BE2C (cell line): ENCODE measurements around the gene DHRS4. TPM values are rescaled to one million over a fixed set of nuclear protein-coding genes. Genes with fewer than 3 reads are reported as not detected.

Experiments
- DNase-seq: peaks from one replicate; pipeline ENCODE4 v3.0.0-alpha.2; 2020
- H3K27me3 ChIP-seq: fragments of 250-450 bp; sonication (Bioruptor Pico); 2 replicates; pipeline ENCODE4 v1.5.1; 2020; ENCODE audit warnings: mild to moderate bottlenecking
- H3K36me3 ChIP-seq: fragments of 250-450 bp; sonication (Bioruptor Pico); 2 replicates; pipeline ENCODE4 v1.5.1; 2020; ENCODE audit warnings: mild to moderate bottlenecking
- H3K4me1 ChIP-seq: fragments of 250-450 bp; sonication (Bioruptor Pico); 2 replicates; pipeline ENCODE4 v1.5.1; 2020
- H3K4me3 ChIP-seq: 2 replicates; pipeline ENCODE4 v1.5.1; 2011; ENCODE audit warnings: low read depth, low read length
- H3K9me3 ChIP-seq: fragments of 250-450 bp; sonication (Bioruptor Pico); 2 replicates; pipeline ENCODE4 v1.5.1; 2020
- polyA plus RNA-seq: library from polyadenylated mRNA; unstranded; fragments of >200 nt; gene quantifications from one replicate; pipeline ENCODE4 v1.2.1, GENCODE V29; 2012; ENCODE audit warnings: low read depth, missing spikeins; ENCODE audit not compliant: insufficient read length, insufficient read depth
- TF ChIP-seq, protein P1 (sequence below): IDR thresholded peaks from 2 replicates; pipeline ENCODE4 v1.5.1; 2012; ENCODE audit warnings: mild to moderate bottlenecking, low read depth, low read length

Gene DHRS4
- polyA plus RNA-seq, result 17.7 TPM

- H3K9me3 ChIP-seq, result no peaks in the 10 kb centered on the region
- H3K4me1 ChIP-seq, result no peaks in the 10 kb centered on the region
- peak; percentile 90 for DNase-seq
- no peaks in the 10 kb centered on the region for H3K27me3 ChIP-seq
- peak within 1 kb of the TSS; percentile 87 for H3K4me3 ChIP-seq
- H3K36me3 ChIP-seq, result no peaks in the 10 kb centered on the region
- TF ChIP-seq, protein P1, sequence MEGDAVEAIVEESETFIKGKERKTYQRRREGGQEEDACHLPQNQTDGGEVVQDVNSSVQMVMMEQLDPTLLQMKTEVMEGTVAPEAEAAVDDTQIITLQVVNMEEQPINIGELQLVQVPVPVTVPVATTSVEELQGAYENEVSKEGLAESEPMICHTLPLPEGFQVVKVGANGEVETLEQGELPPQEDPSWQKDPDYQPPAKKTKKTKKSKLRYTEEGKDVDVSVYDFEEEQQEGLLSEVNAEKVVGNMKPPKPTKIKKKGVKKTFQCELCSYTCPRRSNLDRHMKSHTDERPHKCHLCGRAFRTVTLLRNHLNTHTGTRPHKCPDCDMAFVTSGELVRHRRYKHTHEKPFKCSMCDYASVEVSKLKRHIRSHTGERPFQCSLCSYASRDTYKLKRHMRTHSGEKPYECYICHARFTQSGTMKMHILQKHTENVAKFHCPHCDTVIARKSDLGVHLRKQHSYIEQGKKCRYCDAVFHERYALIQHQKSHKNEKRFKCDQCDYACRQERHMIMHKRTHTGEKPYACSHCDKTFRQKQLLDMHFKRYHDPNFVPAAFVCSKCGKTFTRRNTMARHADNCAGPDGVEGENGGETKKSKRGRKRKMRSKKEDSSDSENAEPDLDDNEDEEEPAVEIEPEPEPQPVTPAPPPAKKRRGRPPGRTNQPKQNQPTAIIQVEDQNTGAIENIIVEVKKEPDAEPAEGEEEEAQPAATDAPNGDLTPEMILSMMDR, result peak; percentile 97
These were observed at the start of gene DHRS4 for GRCh38 chr14:23953464-23954278. Gene DHRS4, plus strand, starts transcription at chr14:23953770. Its CDS starts 19 bp downstream, at chr14:23953789.

DNA sequence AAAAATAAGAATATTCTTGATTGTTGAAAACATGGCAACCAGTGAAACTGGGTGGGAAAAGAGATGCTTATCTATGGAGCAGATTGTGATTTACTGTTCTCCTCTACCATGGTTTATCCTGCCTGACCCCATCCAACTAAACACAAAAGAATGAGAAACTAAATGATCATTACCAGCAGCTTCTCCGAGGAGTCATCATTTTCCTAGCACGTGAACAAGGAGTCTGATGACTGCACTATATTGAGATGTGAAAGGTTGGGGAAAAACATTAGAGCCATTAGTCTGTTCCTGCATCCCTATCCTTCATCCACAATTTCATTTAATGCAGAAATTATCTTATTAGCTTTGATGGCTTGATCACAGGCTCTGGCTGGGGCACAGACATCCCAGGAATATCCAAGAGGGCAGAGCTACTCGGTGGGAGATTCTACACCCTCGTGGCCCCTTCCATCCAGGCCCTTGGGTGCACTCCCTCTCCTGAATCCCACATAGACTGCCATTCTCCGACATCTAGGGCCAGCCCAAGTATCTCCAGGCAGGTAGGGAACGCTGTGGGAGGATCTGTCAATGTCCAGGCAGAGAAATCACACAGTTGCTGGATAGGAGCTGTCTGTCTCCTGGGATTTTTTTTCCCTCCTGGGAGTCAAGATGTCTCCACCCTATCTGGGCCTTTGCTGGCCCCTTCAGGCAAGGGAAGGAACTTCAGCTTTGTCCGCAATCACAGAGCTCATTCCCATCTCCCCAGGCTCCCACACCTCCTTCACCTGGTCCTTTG, 43.3 kb upstream of the DHRS4 start:
- DNase-seq, result peak; percentile 69
- TF ChIP-seq, protein P1, result peak; percentile 91
- Histone ChIP-seq H3K4me1 (no peaks in the 10 kb centered on the region), H3K27me3 (no peaks in the 10 kb centered on the region), H3K36me3 (no peaks in the 10 kb centered on the region), H3K4me3 (no peak overlapping the region), H3K9me3 (no peaks in the 10 kb centered on the region)

DNA sequence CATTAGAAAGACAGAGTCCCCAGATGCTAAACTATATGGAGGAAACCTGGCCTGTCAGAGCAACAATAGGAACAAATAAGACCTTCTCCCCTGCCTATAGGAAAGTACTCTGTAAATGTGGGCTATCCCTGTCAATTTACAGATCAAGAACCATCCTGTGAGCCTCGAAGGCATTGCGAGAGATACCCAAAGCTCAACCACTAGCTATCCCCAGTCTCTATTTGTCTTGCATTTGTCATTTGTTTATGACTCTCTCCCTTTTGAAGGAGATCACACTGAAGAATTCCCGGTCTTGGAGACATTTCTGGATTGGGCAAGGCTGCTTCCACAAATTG, 42.7 kb upstream of the DHRS4 start:
- TF ChIP-seq, protein P1, result no peak
- Histone ChIP-seq H3K27me3 (no peaks in the 10 kb centered on the region), H3K4me3 (no peak overlapping the region), H3K9me3 (no peaks in the 10 kb centered on the region), H3K36me3 (no peaks in the 10 kb centered on the region), H3K4me1 (no peaks in the 10 kb centered on the region; the same call in 1 of the 2 replicates)
- DNase-seq, result no peak

DNA sequence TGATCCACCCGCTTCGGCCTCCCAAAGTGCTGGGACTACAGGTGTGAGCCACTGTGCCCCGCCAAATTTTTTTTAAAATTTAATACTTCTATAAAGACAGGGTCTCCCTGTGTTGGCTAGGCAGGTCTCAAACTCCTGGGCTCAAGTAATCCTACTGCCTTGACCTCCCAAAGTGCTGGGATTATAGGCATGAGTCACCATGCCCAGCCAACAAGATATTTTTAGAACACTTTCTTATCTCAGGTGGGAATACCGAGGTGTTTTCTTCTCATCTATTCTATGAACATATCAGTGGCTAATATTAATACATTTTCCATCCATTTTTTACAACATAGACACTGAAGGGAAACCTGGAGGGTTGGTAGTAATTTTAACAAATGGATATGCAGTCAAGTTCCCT, 38.0 kb upstream of the DHRS4 start:
- TF ChIP-seq, protein P1, result no peak
- no peak overlapping the region for H3K4me3 ChIP-seq
- peaks cover 7% of the 10 kb centered on the region for H3K27me3 ChIP-seq
- no peaks in the 10 kb centered on the region for H3K9me3 ChIP-seq
- no peaks in the 10 kb centered on the region; the same call in 1 of the 2 replicates for H3K4me1 ChIP-seq
- DNase-seq, result no peak
- no peaks in the 10 kb centered on the region for H3K36me3 ChIP-seq

DNA sequence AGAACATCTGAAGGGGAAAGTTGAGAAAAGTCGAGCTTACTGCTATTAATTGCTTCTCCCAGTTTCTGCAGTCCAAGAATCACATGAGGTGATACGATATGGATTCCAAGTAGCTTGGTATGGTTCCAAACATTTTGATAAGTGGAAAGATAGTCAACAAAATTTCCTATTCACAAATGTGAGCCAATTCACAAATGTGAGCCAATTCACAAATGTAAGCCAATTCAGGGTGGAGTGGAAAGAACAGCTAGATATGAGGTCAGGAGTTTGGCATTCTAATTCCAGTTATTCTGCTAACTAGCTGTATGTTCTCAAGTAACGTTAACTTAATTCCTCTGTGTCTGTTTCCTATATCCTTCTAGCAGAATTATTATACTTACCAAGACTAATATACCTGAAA, 37.6 kb upstream of the DHRS4 start:
- DNase-seq, result no peak
- Histone ChIP-seq H3K4me1 (no peaks in the 10 kb centered on the region; the same call in 1 of the 2 replicates), H3K27me3 (peaks cover 7% of the 10 kb centered on the region), H3K36me3 (no peaks in the 10 kb centered on the region), H3K9me3 (no peaks in the 10 kb centered on the region), H3K4me3 (no peak overlapping the region)
- TF ChIP-seq, protein P1, result no peak

DNA sequence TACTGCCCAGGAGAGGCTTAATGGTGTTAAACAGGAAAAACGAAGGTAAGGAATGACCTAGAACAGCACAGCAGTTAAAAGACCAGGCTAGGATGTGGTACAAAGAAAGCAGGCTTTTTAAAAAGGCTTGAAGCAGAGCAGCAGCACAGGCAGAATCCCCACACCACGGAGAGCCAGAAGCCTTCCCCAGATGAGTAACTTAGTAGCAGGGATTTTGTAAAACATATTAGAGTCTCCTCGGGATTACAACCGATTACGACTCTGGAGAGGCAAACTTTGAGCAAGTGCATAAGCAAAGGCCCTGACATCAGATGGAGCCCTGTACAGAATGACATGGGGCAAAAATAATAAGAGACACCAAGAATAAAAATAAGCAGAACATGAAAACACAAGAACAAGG, 37.1 kb upstream of the DHRS4 start:
- Histone ChIP-seq H3K36me3 (no peaks in the 10 kb centered on the region), H3K9me3 (no peaks in the 10 kb centered on the region), H3K4me1 (no peaks in the 10 kb centered on the region; the same call in 1 of the 2 replicates), H3K27me3 (peaks cover 7% of the 10 kb centered on the region), H3K4me3 (no peak overlapping the region)
- TF ChIP-seq, protein P1, result no peak
- DNase-seq, result no peak
